HG03066 (cell line): Measurements from ENCODE around the gene CHST7.

Experiments used
- ATAC-seq: cut with Tn5 transposase; IDR thresholded peaks from one replicate; pipeline ENCODE4 v1.9.1; 2021; ENCODE audit warnings: low read depth; ENCODE audit not compliant: unreplicated experiment

The CHST7 gene

GRCh38 chrX:46643636-46644035 is 70.1 kb downstream of the CHST7 start:
- no peak for ATAC-seq

GRCh38 chrX:46645614-46646013 is 72.0 kb downstream of the CHST7 start:
- no peak for ATAC-seq

GRCh38 chrX:46647251-46647650 is 73.7 kb downstream of the CHST7 start:
- ATAC-seq: no peak
